ENCODE results near the gene HILPDA. TPM values are rescaled to one million over a fixed set of nuclear protein-coding genes. Genes with fewer than 3 reads are reported as not detected.
A peak's percentile ranks its signal among the peaks of the same experiment; 100 is the strongest.
"Not testable (repeated sequence)": the region's sequence is repeated elsewhere in the genome, so short reads cannot be mapped to it uniquely, and the experiment has no call there.

HILPDA gene
- total RNA-seq, 2 experiments from 2014 or later: 22.4 to 33.9 TPM

GRCh38 chr7:128497405-128497804 lies 41.7 kb downstream of the HILPDA start:
- BruUV-seq (replicated peaks): no TSS peak
- Histone ChIP-seq H3K4me3 (ENCODE audit: low read depth, low read length, poor library complexity, severe bottlenecking) (no peak overlapping the region), H3K27ac (ENCODE audit: low read depth, low read length, poor library complexity, severe bottlenecking) (no peak overlapping the region), H4K20me1 (ENCODE audit: insufficient read depth, low read length) (no peaks in the 10 kb centered on the region), H3K4me1 (ENCODE audit: insufficient read depth, low read length, poor library complexity, severe bottlenecking) (no peaks in the 10 kb centered on the region), H3K36me3 (ENCODE audit: insufficient read depth, low read length) (peaks cover 58% of the 10 kb centered on the region), H3K4me2 (ENCODE audit: low read length) (no peak overlapping the region), H3K9me3 (ENCODE audit: low read length) (no peaks in the 10 kb centered on the region), H3K79me2 (ENCODE audit: insufficient read depth, low read depth, low read length) (no peaks in the 10 kb centered on the region), H2AFZ (ENCODE audit: low read length) (no peak overlapping the region), H3K9me2 (ENCODE audit: insufficient read depth, low read length) (no peaks in the 10 kb centered on the region)
- DNase-seq (ENCODE audit: low spot score): no peak
- TF ChIP-seq CTCF (conservative IDR thresholded peaks at IDR 0.05; ENCODE audit: low read length) (no peak), EZH2phosphoT487 (IDR thresholded peaks at IDR 0.05; ENCODE audit: borderline replicate concordance, low read depth, low read length) (no peak)
- intact Hi-C loops (cut with micrococcal nuclease; ENCODE audit: unreplicated experiment): no loop called here
- CTCF ChIA-PET (ENCODE audit: unreplicated experiment): no interaction called here
- POLR2A ChIA-PET: no interaction called here

GRCh38 chr7:128505416-128505815 lies 49.7 kb downstream of the HILPDA start:
- H3K9me2 ChIP-seq (ENCODE audit: insufficient read depth, low read length): not testable (repeated sequence)
- H3K4me2 ChIP-seq (ENCODE audit: low read length): peak overlapping the region; percentile 12; the same call in 1 of the 2 replicates

GRCh38 chr7:128506819-128507218 lies 51.1 kb downstream of the HILPDA start:
- peak overlapping the region; percentile 96 for H3K27ac ChIP-seq (ENCODE audit: low read depth, low read length, poor library complexity, severe bottlenecking)
- peak overlapping the region; percentile 80 for H3K4me2 ChIP-seq (ENCODE audit: low read length)
- BruUV-seq (replicated peaks); H3K79me2 ChIP-seq (ENCODE audit: insufficient read depth, low read depth, low read length); H4K20me1 ChIP-seq (ENCODE audit: insufficient read depth, low read length); H3K9me2 ChIP-seq (ENCODE audit: insufficient read depth, low read length); intact Hi-C loops (cut with micrococcal nuclease; ENCODE audit: unreplicated experiment); CTCF ChIA-PET (ENCODE audit: unreplicated experiment); H3K36me3 ChIP-seq (ENCODE audit: insufficient read depth, low read length); H3K9me3 ChIP-seq (ENCODE audit: low read length): not testable (repeated sequence)
- peak; percentile 70 for DNase-seq (ENCODE audit: low spot score)
- peaks cover 52% of the 10 kb centered on the region for H3K4me1 ChIP-seq (ENCODE audit: insufficient read depth, low read length, poor library complexity, severe bottlenecking)
- peak overlapping the region; percentile 54; the same call in 1 of the 2 replicates for H2AFZ ChIP-seq (ENCODE audit: low read length)
- POLR2A ChIA-PET: interaction anchor here (0.7 to 0.8 kb wide), 3 partner anchors 53 to 448 kb away, joined by 3 to 5 read pairs (median 3); no protein-coding TSS in a partner anchor
- peak overlapping the region; percentile 47 for H3K4me3 ChIP-seq (ENCODE audit: low read depth, low read length, poor library complexity, severe bottlenecking)

More at GRCh38 chr7:128505416-128505815, 49.7 kb downstream of the HILPDA start:
- POLR2A ChIA-PET; H3K79me2 ChIP-seq (ENCODE audit: insufficient read depth, low read depth, low read length); BruUV-seq (replicated peaks); H4K20me1 ChIP-seq (ENCODE audit: insufficient read depth, low read length); DNase-seq (ENCODE audit: low spot score); H3K9me3 ChIP-seq (ENCODE audit: low read length); intact Hi-C loops (cut with micrococcal nuclease; ENCODE audit: unreplicated experiment); H2AFZ ChIP-seq (ENCODE audit: low read length); CTCF ChIA-PET (ENCODE audit: unreplicated experiment); H3K4me3 ChIP-seq (ENCODE audit: low read depth, low read length, poor library complexity, severe bottlenecking): not testable (repeated sequence)
- H3K27ac ChIP-seq (ENCODE audit: low read depth, low read length, poor library complexity, severe bottlenecking): peak overlapping the region; percentile 96
- peaks cover 51% of the 10 kb centered on the region for H3K4me1 ChIP-seq (ENCODE audit: insufficient read depth, low read length, poor library complexity, severe bottlenecking)
- peaks cover 15% of the 10 kb centered on the region for H3K36me3 ChIP-seq (ENCODE audit: insufficient read depth, low read length)

- Histone ChIP-seq H3K4me3 (ENCODE audit: low read depth, low read length, poor library complexity, severe bottlenecking) (peak overlapping the region; percentile 47), H2AFZ (ENCODE audit: low read length) (peak overlapping the region; percentile 54; the same call in 1 of the 2 replicates), H3K27ac (ENCODE audit: low read depth, low read length, poor library complexity, severe bottlenecking) (peak overlapping the region; percentile 96), H3K4me2 (ENCODE audit: low read length) (peak overlapping the region; percentile 80), H3K4me1 (ENCODE audit: insufficient read depth, low read length, poor library complexity, severe bottlenecking) (peaks cover 52% of the 10 kb centered on the region)
- DNase-seq (ENCODE audit: low spot score): peak; percentile 63
- H3K36me3 ChIP-seq (ENCODE audit: insufficient read depth, low read length); CTCF ChIA-PET (ENCODE audit: unreplicated experiment); H3K9me3 ChIP-seq (ENCODE audit: low read length); BruUV-seq (replicated peaks); intact Hi-C loops (cut with micrococcal nuclease; ENCODE audit: unreplicated experiment); H4K20me1 ChIP-seq (ENCODE audit: insufficient read depth, low read length); H3K79me2 ChIP-seq (ENCODE audit: insufficient read depth, low read depth, low read length); H3K9me2 ChIP-seq (ENCODE audit: insufficient read depth, low read length): not testable (repeated sequence)
- POLR2A ChIA-PET: interaction anchor here (0.7 to 0.8 kb wide), 2 partner anchors 53 to 335 kb away, joined by 3 to 5 read pairs; no protein-coding TSS in a partner anchor
Observed at GRCh38 chr7:128507321-128507993, 51.8 kb downstream of the HILPDA start.

Small RNAs within 50 kb of the gene (small RNA-seq; reads per million reads assigned to genes)
- not detected for gene AC010655.1
- not detected for gene AC010655.2
- not detected for gene RF00017
- gene RNU7-54P: not detected

Other genes with a start within 250 kb of the HILPDA start
- not detected in 2 replicates for gene LEP, start 214.6 kb upstream of the HILPDA start, total RNA-seq (2014; rRNA removed; shearing (Covaris generic))
- not detected in 2 replicates for gene LEP, start 214.6 kb upstream of the HILPDA start, total RNA-seq (2022)
- 35.6 and 64.6 TPM in 2 replicates for gene RBM28, start 112.0 kb upstream of the HILPDA start, total RNA-seq (2014; rRNA removed; shearing (Covaris generic))
- 70.0 and 70.8 TPM in 2 replicates for gene RBM28, start 112.0 kb upstream of the HILPDA start, total RNA-seq (2022)
- gene PRRT4, start 94.2 kb upstream of the HILPDA start, total RNA-seq (2014; rRNA removed; shearing (Covaris generic)): not detected in 2 replicates
- not detected in 2 replicates for gene PRRT4, start 94.2 kb upstream of the HILPDA start, total RNA-seq (2022)
- gene IMPDH1, start 45.9 kb upstream of the HILPDA start, total RNA-seq (2014; rRNA removed; shearing (Covaris generic)): 23.3 and 26.6 TPM in 2 replicates
- gene IMPDH1, start 45.9 kb upstream of the HILPDA start, total RNA-seq (2022): 50.5 and 51.3 TPM in 2 replicates
- gene METTL2B, start 20.9 kb downstream of the HILPDA start, total RNA-seq (2014; rRNA removed; shearing (Covaris generic)): 25.4 and 27.8 TPM in 2 replicates
- 35.4 and 40.7 TPM in 2 replicates for gene METTL2B, start 20.9 kb downstream of the HILPDA start, total RNA-seq (2022)
- gene GARIN1A, start 216.4 kb downstream of the HILPDA start, total RNA-seq (2014; rRNA removed; shearing (Covaris generic)): 0.06 and 0.10 TPM in 2 replicates
- 0.29 and 0.33 TPM in 2 replicates for gene GARIN1A, start 216.4 kb downstream of the HILPDA start, total RNA-seq (2022)